Left forelimb (tissue), 1 donor: ENCODE measurements around the gene NCSTN.
"Not testable (repeated sequence)": the region's sequence is repeated elsewhere in the genome, so short reads cannot be mapped to it uniquely, and the experiment has no call there.

Experiments
- DNase-seq: peaks from one replicate; pipeline ENCODE4 v3.0.0-alpha.2; 2018; ENCODE audit warnings: low spot score

The NCSTN gene

GRCh38 chr1:160371756-160372155 lies 28.6 kb downstream of the NCSTN start:
- DNase-seq = no peak

- DNase-seq = no peak
Observed at GRCh38 chr1:160373696-160374095, 30.5 kb downstream of the NCSTN start.

GRCh38 chr1:160374306-160375110 lies 31.3 kb downstream of the NCSTN start:
- DNase-seq = no peak

GRCh38 chr1:160375788-160376524 lies 32.8 kb downstream of the NCSTN start:
- no peak for DNase-seq

GRCh38 chr1:160376525-160377131 lies 33.4 kb downstream of the NCSTN start:
- no peak for DNase-seq

GRCh38 chr1:160377585-160378206 lies 34.5 kb downstream of the NCSTN start:
- no peak for DNase-seq

GRCh38 chr1:160384812-160385211 lies 41.6 kb downstream of the NCSTN start:
- not testable (repeated sequence) for DNase-seq

- DNase-seq = not testable (repeated sequence)
Observed at GRCh38 chr1:160388406-160388805, 45.2 kb downstream of the NCSTN start.

GRCh38 chr1:160394673-160395072 lies 51.5 kb downstream of the NCSTN start:
- peak; percentile 36 for DNase-seq

- no peak for DNase-seq
Observed at GRCh38 chr1:160397651-160398050, 54.5 kb downstream of the NCSTN start.

- no peak for DNase-seq
Observed at GRCh38 chr1:160398823-160399222, 55.6 kb downstream of the NCSTN start.

GRCh38 chr1:160399544-160400222 lies 56.5 kb downstream of the NCSTN start:
- DNase-seq = no peak

- peak; percentile 93 for DNase-seq
Observed at GRCh38 chr1:160400223-160400645, 57.1 kb downstream of the NCSTN start, which contains the start of gene VANGL2. Gene VANGL2 (plus strand): TSS chr1:160400564. CDS start chr1:160415838, 15,274 bp downstream.

GRCh38 chr1:160400646-160401486 lies 57.7 kb downstream of the NCSTN start:
- DNase-seq = peak; percentile 76

- DNase-seq = no peak
Observed at GRCh38 chr1:160401487-160401805, 58.3 kb downstream of the NCSTN start.

- no peak for DNase-seq
Observed at GRCh38 chr1:160402001-160402795, 59.0 kb downstream of the NCSTN start.

GRCh38 chr1:160403244-160403643 lies 60.1 kb downstream of the NCSTN start:
- DNase-seq = no peak

GRCh38 chr1:160404094-160404493 lies 60.9 kb downstream of the NCSTN start:
- no peak for DNase-seq

- DNase-seq = no peak
Observed at GRCh38 chr1:160405331-160405877, 62.2 kb downstream of the NCSTN start.
